Tibial nerve (tissue), 4 donors: ENCODE measurements around the gene MYCBPAP.

Experiments used
- CTCF ChIP-seq, 5 experiments: fragments of 200-600 bp in 3 of 5; fragments of 450-650 bp in 2 of 5; sonication (generic) in 3 of 5; IDR thresholded peaks; one replicate each; pipeline ENCODE4 v1.5.1; 2016 to 2019; ENCODE audit warnings: antibody characterized with exemption in 5 of 5, mild to moderate bottlenecking in 3 of 5, moderate library complexity in 2 of 5
- EP300 ChIP-seq, 2 donors: sonication (generic); formaldehyde crosslinking; IDR thresholded peaks; one replicate each; pipeline ENCODE4 v1.6.1; 2017; ENCODE audit warnings: antibody characterized with exemption in 2 of 2, mild to moderate bottlenecking in 1 of 2

- TF ChIP-seq CTCF (IDR thresholded peaks at IDR 0.05) = no peak
- TF ChIP-seq EP300 (IDR thresholded peaks at IDR 0.05) = no peak
Measured at GRCh38 chr17:50513495-50513894, 5.3 kb downstream of the MYCBPAP start.
